Ovary (tissue), 9 donors: ENCODE measurements around the gene INSR. TPM values are rescaled to one million over a fixed set of nuclear protein-coding genes. Genes with fewer than 3 reads are reported as not detected.
A peak's percentile ranks its signal among the peaks of the same experiment; 100 is the strongest.

Experiments used
- DNase-seq, 5 donors: peaks; one replicate each; pipeline ENCODE4 v3.0.0-alpha.2; 2019 to 2020
- H3K27ac ChIP-seq, 2 donors: fragments of 200-600 bp; one replicate each; pipeline versions ENCODE4 v1.5.1 to v1.8.0; 2019 to 2022
- H3K27me3 ChIP-seq: fragments of 200-600 bp; one replicate; pipeline ENCODE4 v1.8.0; 2022
- H3K36me3 ChIP-seq: fragments of 200-600 bp; sonication (generic); one replicate; pipeline ENCODE4 v1.5.1; 2019
- H3K4me1 ChIP-seq: one replicate; pipeline ENCODE4 v1.8.1; 2013; ENCODE audit warnings: mild to moderate bottlenecking, moderate library complexity; ENCODE audit not compliant: insufficient read depth
- H3K4me3 ChIP-seq: fragments of 200-600 bp; sonication (generic); one replicate; pipeline ENCODE4 v1.5.1; 2017
- H3K9me3 ChIP-seq, 2 donors: fragments of 200-600 bp in 1 of 2; sonication (generic) in 1 of 2; one replicate each; pipeline versions ENCODE4 v1.5.1 to v1.8.1; 2013 to 2019; ENCODE audit warnings: mild to moderate bottlenecking in 1 of 2, moderate library complexity in 1 of 2
- EP300 ChIP-seq: sonication (generic); formaldehyde crosslinking; IDR thresholded peaks from one replicate; pipeline ENCODE4 v1.6.1; 2017; ENCODE audit warnings: antibody characterized with exemption
- POLR2A ChIP-seq: fragments of 450-650 bp; IDR thresholded peaks from one replicate; pipeline ENCODE4 v1.6.1; 2017; ENCODE audit warnings: antibody characterized with exemption, mild to moderate bottlenecking, moderate library complexity
- WGBS, 3 donors: extraction: QIAGEN DNeasy Blood & Tissue Kit in 1 of 3; methylation state at CpG; one replicate each; pipeline versions ENCODE4 v1.1.5 to v1.1.7; 2013 to 2017; 5-methylcytosine and 5-hydroxymethylcytosine counted together
- intact Hi-C, 4 donors: fragments of 100-400 bp; cut with DNase I; formaldehyde crosslinking; loops; one replicate each; pipeline versions ENCODE4 v1.11.0 to v1.15.1; 2022 to 2023
- polyA plus RNA-seq, 2 donors: library from polyadenylated mRNA; stranded (reverse); fragments of 200-250 nt in 1 of 2; fragments of 350-450 nt in 1 of 2; fragmentation: Illumina TruSeq in 1 of 2; extraction: RNeasy Lipid Tissue Mini Kit (QIAGEN cat#74804) in 1 of 2; gene quantifications; one replicate each; pipeline ENCODE4 v1.2.3, GENCODE V29; 2013 to 2014
- total RNA-seq, 7 donors: library from RNA; depleted of rRNA in 2 of 7; stranded (reverse); fragments of >200 nt in 2 of 7; fragmentation: NEBNext Ultra II Directional in 3 of 7; extraction: Animal tissue kit (Norgen Biotek cat#: 25700) in 3 of 7; gene quantifications; one replicate each; pipeline versions ENCODE4 v1.1.0 to v1.2.4, GENCODE V29; 2016 to 2023
- TF ChIP-seq, protein P1 (sequence below), 3 donors: fragments of 450-650 bp in 2 of 3; fragments of 200-600 bp in 1 of 3; IDR thresholded peaks; one replicate each; pipeline versions ENCODE4 v1.5.1 to v1.8.0; 2016 to 2022; ENCODE audit warnings: antibody characterized with exemption in 3 of 3, mild to moderate bottlenecking in 1 of 3
- donor health status: DM: no; HTN: no; CAD: no; lungs with moderate emphysema.
- donor health status: DM: no; HTN: no; CAD: no.
- donor health status: Bipolar disorder and iron deficiency.
- donor health status: DM: yes; HTN: yes; CAD: no.
- donor health status: DM: no; HTN: no; CAD: no.
- donor health status: DM: yes; HTN: yes; CAD: no.

The INSR gene
- total and polyA plus RNA-seq, 9 donors = 30.2 to 203 (median 93.3) TPM

DNA sequence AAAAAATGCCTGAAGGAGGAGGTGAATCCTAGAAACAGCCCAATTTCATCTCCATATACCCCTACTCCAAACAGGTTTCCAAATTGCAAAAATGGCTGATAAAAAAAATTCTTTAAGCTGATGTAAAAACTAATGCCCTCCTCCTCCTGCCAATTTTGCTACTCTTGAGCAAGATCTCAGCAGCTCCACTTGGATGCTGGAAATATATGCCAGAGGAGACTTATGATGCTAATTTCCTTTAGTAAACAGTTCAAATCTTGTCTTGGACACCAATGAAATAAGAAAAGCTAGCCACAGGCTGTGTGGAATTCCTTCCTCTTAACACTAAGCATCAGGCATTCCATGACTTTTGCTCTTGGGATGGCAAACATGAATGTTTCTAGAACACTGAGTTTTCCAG, 67.5 kb downstream of the INSR start:
- H3K9me3 ChIP-seq = no peaks in the 10 kb centered on the region
- H3K36me3 ChIP-seq = no peaks in the 10 kb centered on the region
- no peak overlapping the region for H3K4me3 ChIP-seq
- no peak for DNase-seq
- H3K27me3 ChIP-seq = no peaks in the 10 kb centered on the region
- intact Hi-C loops = no loop called here
- TF ChIP-seq, protein P1, sequence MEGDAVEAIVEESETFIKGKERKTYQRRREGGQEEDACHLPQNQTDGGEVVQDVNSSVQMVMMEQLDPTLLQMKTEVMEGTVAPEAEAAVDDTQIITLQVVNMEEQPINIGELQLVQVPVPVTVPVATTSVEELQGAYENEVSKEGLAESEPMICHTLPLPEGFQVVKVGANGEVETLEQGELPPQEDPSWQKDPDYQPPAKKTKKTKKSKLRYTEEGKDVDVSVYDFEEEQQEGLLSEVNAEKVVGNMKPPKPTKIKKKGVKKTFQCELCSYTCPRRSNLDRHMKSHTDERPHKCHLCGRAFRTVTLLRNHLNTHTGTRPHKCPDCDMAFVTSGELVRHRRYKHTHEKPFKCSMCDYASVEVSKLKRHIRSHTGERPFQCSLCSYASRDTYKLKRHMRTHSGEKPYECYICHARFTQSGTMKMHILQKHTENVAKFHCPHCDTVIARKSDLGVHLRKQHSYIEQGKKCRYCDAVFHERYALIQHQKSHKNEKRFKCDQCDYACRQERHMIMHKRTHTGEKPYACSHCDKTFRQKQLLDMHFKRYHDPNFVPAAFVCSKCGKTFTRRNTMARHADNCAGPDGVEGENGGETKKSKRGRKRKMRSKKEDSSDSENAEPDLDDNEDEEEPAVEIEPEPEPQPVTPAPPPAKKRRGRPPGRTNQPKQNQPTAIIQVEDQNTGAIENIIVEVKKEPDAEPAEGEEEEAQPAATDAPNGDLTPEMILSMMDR (IDR thresholded peaks at IDR 0.05) = no peak
- TF ChIP-seq EP300 (no peak), POLR2A (no peak)
- peaks cover 42% of the 10 kb centered on the region for H3K4me1 ChIP-seq
- peak overlapping the region in 1 of 2 donors; percentile 15 for H3K27ac ChIP-seq

DNA sequence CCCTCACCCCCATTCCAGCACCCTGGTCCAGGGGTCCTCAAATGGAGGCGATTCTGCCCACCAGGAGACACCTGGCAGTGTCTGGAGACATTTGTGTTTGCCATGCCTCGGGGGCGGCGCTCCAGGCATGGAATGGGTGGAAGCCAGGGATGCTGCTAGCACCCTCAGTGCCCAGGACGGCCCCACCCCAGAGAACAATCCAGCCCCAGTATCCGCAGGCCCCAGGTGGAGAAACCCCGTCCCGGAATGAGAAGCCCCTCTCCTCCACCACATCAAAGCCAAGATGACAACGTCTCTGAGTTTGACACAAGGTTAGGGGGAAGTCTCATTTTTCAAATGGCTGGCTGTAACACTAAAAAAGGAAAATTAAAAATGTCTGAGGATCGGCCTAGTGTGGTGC, 68.5 kb downstream of the INSR start:
- TF ChIP-seq EP300 (no peak), POLR2A (no peak)
- TF ChIP-seq, protein P1 (IDR thresholded peaks at IDR 0.05) = no peak
- H3K36me3 ChIP-seq = no peaks in the 10 kb centered on the region
- peak overlapping the region in 1 of 2 donors; percentile 60 for H3K27ac ChIP-seq
- H3K4me1 ChIP-seq = peaks cover 39% of the 10 kb centered on the region
- no peaks in the 10 kb centered on the region for H3K9me3 ChIP-seq
- no peak overlapping the region for H3K4me3 ChIP-seq
- 91 to 94% (median 93%) methylated on average over 10 of the region's 10 CpGs for WGBS, 3 donors
- intact Hi-C loops = no loop called here
- peak in 2 of 5 donors; percentile 39 to 47 for DNase-seq
- no peaks in the 10 kb centered on the region for H3K27me3 ChIP-seq

DNA sequence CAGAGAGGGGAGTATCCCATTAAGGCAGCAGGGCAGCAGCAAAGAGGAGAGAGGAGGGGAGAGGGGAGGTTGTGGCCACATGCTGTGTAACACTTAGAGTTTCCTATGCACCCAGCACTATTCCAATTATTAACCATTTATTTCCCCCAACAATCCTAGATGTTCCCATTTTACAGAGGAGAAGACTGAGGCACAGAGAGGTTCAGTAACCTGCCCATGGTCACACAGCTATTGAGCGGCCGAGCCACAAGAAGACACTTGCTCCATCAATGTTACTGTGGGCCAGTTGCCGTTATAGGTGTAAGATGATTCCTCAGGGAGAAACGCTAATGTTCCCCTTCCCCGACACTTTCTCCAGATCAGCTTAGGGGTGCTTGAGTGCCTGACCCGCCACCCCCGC, 69.2 kb downstream of the INSR start:
- peaks cover 38% of the 10 kb centered on the region for H3K4me1 ChIP-seq
- H3K9me3 ChIP-seq = no peaks in the 10 kb centered on the region

DNA sequence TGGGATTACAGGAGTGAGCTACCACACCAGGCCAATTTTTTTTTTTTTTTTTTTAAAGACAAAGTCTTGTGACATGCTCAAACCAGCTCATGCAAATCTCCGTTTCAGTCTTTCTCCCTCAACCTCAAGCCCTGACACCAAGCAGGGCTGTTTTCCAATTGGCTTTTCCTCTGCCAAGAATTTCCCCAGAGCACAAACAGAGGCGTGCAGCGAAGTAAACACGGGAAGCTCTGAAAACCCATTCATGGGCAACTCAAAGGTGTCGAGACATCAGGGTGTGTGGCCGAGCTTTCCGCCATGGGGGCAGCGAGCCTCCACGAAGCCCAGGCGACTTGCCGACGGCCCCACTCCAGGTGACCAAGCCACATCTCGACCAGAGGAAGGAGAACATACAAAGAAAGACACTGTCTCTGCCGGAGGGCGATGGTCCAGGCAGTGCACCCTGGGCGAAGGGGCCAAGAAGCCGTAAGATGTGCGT, 70.0 kb downstream of the INSR start:
- Histone ChIP-seq H3K4me1 (peaks cover 38% of the 10 kb centered on the region), H3K4me3 (peak overlapping the region; percentile 19), H3K27ac (peak overlapping the region in 1 of 2 donors; percentile 60), H3K36me3 (no peaks in the 10 kb centered on the region), H3K27me3 (no peaks in the 10 kb centered on the region), H3K9me3 (no peaks in the 10 kb centered on the region)
- intact Hi-C loops = no loop called here
- WGBS, 3 donors = 1 to 4% (median 3%) methylated on average over 18 of the region's 18 CpGs
- TF ChIP-seq POLR2A = no peak
- TF ChIP-seq, protein P1 (IDR thresholded peaks at IDR 0.05) = no peak
- TF ChIP-seq EP300 = no peak
- DNase-seq = peak; percentile 68 to 75 (median 72)

More for the DNA sequence above, 69.2 kb downstream of the INSR start:
- intact Hi-C loops = no loop called here
- peak in 1 of 5 donors; percentile 27 for DNase-seq
- no peak overlapping the region for H3K4me3 ChIP-seq
- TF ChIP-seq EP300 = no peak
- no peak for TF ChIP-seq POLR2A
- TF ChIP-seq, protein P1 (IDR thresholded peaks at IDR 0.05) = no peak
- 94 to 95% (median 95%) methylated on average over 7 of the region's 7 CpGs for WGBS, 3 donors
- no peaks in the 10 kb centered on the region for H3K27me3 ChIP-seq
- H3K36me3 ChIP-seq = no peaks in the 10 kb centered on the region
- peak overlapping the region in 1 of 2 donors; percentile 60 for H3K27ac ChIP-seq
